Esophagus muscularis mucosa (tissue), 4 donors: ENCODE measurements around the gene SFTPA2. TPM values are rescaled to one million over a fixed set of nuclear protein-coding genes. Genes with fewer than 3 reads are reported as not detected.
"Not testable (repeated sequence)": the region's sequence is repeated elsewhere in the genome, so short reads cannot be mapped to it uniquely, and the experiment has no call there.

Experiments
- DNase-seq: peaks from one replicate; pipeline ENCODE4 v3.0.0-alpha.2; 2017; ENCODE audit errors: extremely low spot score
- H3K27ac ChIP-seq, 4 donors: fragments of 200-600 bp; sonication (generic); replicated peaks in 1 of 4; 1 replicate in 3 of 4; 2 replicates in 1 of 4; pipeline ENCODE4 v1.5.1; 2016 to 2019; ENCODE audit warnings: mild to moderate bottlenecking in 1 of 4
- H3K27me3 ChIP-seq, 4 donors: fragments of 200-600 bp; sonication (generic); one replicate each; pipeline versions ENCODE4 v1.5.1 to v1.6.0; 2016 to 2019
- H3K36me3 ChIP-seq, 4 donors: fragments of 200-600 bp; sonication (generic); one replicate each; pipeline ENCODE4 v1.5.1; 2016 to 2019
- H3K4me1 ChIP-seq, 4 donors: fragments of 200-600 bp; sonication (generic); one replicate each; pipeline ENCODE4 v1.5.1; 2016 to 2019
- H3K4me3 ChIP-seq, 4 donors: fragments of 200-600 bp; sonication (generic); 1 replicate in 2 of 4; 2 replicates in 2 of 4; pipeline ENCODE4 v1.5.1; 2016 to 2019; ENCODE audit warnings: mild to moderate bottlenecking in 4 of 4, moderate library complexity in 1 of 4
- H3K9me3 ChIP-seq, 4 donors: fragments of 200-600 bp; sonication (generic); 1 replicate in 3 of 4; 2 replicates in 1 of 4; pipeline ENCODE4 v1.5.1; 2016 to 2019
- EP300 ChIP-seq: sonication (generic); formaldehyde crosslinking; IDR thresholded peaks from one replicate; pipeline ENCODE4 v1.6.1; 2017; ENCODE audit warnings: antibody characterized with exemption
- POLR2A ChIP-seq: fragments of 450-650 bp; IDR thresholded peaks from one replicate; pipeline ENCODE4 v1.6.1; 2017; ENCODE audit warnings: antibody characterized with exemption, moderate library complexity, mild to moderate bottlenecking, low read depth
- POLR2AphosphoS5 ChIP-seq, 2 donors: sonication (generic); formaldehyde crosslinking; IDR thresholded peaks; one replicate each; pipeline ENCODE4 v1.6.1; 2017; ENCODE audit warnings: antibody characterized with exemption in 2 of 2
- WGBS: methylation state at CpG from one replicate; pipeline ENCODE4 v1.1.5; 2018; 5-methylcytosine and 5-hydroxymethylcytosine counted together
- intact Hi-C: fragments of 100-400 bp; cut with DNase I; formaldehyde crosslinking; loops from one replicate; pipeline ENCODE4 v1.15.1; 2023
- total RNA-seq, 4 donors: library from RNA; depleted of rRNA; stranded (reverse); fragments of >200 nt; gene quantifications; one replicate each; pipeline versions ENCODE4 v1.1.0 to v1.2.1, GENCODE V29; 2016
- TF ChIP-seq, protein P1 (sequence below), 3 experiments: fragments of 200-600 bp in 2 of 3; fragments of 450-650 bp in 1 of 3; sonication (generic) in 2 of 3; IDR thresholded peaks; one replicate each; pipeline ENCODE4 v1.5.1; 2017 to 2019; ENCODE audit warnings: antibody characterized with exemption in 3 of 3, mild to moderate bottlenecking in 2 of 3, moderate library complexity in 1 of 3

Gene SFTPA2
- total RNA-seq, 4 donors from 2014 or later = 7.5 to 12.9 (median 8.3) TPM; not detected in 1

GRCh38 chr10:79547973-79548372 lies 12.2 kb downstream of the SFTPA2 start:
- 57% methylated on average over 3 of the region's 3 CpGs for WGBS
- H3K27ac ChIP-seq = no peak overlapping the region
- peak; percentile 87 for DNase-seq
- no peaks in the 10 kb centered on the region for H3K36me3 ChIP-seq
- intact Hi-C loops = no loop called here
- H3K9me3 ChIP-seq = no peaks in the 10 kb centered on the region
- no peak overlapping the region for H3K4me3 ChIP-seq
- TF ChIP-seq, protein P1, sequence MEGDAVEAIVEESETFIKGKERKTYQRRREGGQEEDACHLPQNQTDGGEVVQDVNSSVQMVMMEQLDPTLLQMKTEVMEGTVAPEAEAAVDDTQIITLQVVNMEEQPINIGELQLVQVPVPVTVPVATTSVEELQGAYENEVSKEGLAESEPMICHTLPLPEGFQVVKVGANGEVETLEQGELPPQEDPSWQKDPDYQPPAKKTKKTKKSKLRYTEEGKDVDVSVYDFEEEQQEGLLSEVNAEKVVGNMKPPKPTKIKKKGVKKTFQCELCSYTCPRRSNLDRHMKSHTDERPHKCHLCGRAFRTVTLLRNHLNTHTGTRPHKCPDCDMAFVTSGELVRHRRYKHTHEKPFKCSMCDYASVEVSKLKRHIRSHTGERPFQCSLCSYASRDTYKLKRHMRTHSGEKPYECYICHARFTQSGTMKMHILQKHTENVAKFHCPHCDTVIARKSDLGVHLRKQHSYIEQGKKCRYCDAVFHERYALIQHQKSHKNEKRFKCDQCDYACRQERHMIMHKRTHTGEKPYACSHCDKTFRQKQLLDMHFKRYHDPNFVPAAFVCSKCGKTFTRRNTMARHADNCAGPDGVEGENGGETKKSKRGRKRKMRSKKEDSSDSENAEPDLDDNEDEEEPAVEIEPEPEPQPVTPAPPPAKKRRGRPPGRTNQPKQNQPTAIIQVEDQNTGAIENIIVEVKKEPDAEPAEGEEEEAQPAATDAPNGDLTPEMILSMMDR (IDR thresholded peaks at IDR 0.05) = no peak
- no peak for TF ChIP-seq POLR2A
- TF ChIP-seq POLR2AphosphoS5 (IDR thresholded peaks at IDR 0.05) = no peak
- no peak for TF ChIP-seq EP300
- no peaks in the 10 kb centered on the region for H3K27me3 ChIP-seq
- H3K4me1 ChIP-seq = no peaks in the 10 kb centered on the region

DNA sequence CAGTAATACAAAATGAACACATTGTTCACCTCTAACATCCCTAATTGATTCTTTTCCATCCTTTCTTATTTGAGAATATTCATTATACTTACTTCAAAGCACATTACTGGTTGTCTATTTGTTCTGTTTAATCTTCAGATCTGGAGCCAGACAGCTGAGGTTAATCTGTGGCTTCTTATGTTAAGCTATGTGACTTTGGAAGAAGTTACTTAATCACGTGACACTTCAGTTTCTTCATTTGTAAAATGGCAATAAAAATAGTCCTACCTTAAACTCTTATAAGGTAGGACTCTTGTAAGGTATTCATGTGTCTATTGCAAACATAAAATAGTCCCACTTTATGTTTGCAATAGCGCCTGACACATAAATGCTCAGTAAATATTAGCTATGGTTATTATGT lies 13.1 kb downstream of the SFTPA2 start:
- H3K27ac ChIP-seq, DNase-seq, H3K9me3 ChIP-seq, H3K4me1 ChIP-seq, H3K36me3 ChIP-seq, H3K27me3 ChIP-seq, H3K4me3 ChIP-seq, intact Hi-C loops: not testable (repeated sequence)
- WGBS = 41% methylated on average over 2 of the region's 2 CpGs

DNA sequence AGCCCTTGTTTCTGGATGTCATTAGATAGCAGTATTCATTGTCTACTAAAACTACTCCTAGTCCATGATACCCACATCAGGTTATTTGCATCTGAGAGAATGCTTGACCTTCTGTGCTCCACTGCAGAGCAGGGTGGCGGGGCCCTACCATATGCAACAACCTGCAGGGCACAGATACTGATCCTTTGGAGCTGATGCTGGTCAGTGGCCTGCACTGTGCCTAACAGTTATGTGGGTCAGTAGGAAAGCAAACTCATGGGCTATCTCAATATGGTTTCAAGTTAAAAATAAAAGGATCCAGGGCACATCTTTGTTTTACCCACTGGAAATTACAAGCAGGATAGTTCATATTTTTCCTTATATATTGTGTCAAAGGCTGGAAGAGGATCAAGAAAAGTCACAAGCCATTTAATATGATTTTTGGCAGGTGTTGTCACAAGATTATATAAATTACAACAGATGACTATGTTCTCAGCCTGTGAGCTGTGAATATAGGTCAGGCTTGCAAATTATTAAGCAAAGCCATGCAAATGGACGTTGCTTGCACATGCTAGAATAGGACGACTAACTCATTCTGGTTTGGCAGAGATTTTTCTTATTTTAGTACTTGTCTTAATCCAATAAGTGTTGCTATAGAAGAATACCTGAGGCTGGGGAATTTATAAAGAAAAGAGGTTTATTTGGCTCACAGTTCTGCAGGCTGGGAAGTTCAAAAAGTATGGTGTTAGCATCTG lies 15.1 kb downstream of the SFTPA2 start:
- DNase-seq, H3K4me1 ChIP-seq, H3K27ac ChIP-seq, H3K36me3 ChIP-seq, H3K4me3 ChIP-seq, H3K27me3 ChIP-seq, intact Hi-C loops, H3K9me3 ChIP-seq: not testable (repeated sequence)
- WGBS = 74% methylated on average over 3 of the region's 3 CpGs

DNA sequence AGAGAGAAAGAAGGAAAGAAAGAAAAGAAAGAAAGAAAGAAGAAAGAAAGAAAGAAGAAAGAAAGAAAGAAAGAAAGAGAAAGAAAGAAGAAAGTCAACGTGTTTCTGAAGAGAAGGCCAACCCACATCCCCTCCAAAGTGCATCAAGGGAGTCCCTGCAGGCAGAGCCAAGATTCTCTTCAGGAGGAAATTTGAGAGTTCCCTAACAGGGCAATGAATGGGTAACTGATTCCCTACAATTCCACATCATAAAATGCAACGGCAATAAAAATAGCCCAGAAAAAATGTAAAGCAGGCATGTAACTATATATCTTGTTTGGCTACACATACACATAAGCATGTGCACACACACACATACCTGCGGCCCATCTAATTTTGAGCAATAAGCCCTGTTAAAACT lies 15.8 kb downstream of the SFTPA2 start:
- H3K4me3 ChIP-seq, H3K36me3 ChIP-seq, H3K27ac ChIP-seq, intact Hi-C loops, DNase-seq, H3K9me3 ChIP-seq, H3K27me3 ChIP-seq, H3K4me1 ChIP-seq: not testable (repeated sequence)
- WGBS = 93% methylated on average over 3 of the region's 3 CpGs

- Histone ChIP-seq H3K4me1 (no peaks in the 10 kb centered on the region), H3K4me3 (no peak overlapping the region), H3K27me3 (no peaks in the 10 kb centered on the region), H3K9me3 (no peaks in the 10 kb centered on the region), H3K27ac (no peak overlapping the region), H3K36me3 (no peaks in the 10 kb centered on the region)
- TF ChIP-seq POLR2AphosphoS5 (IDR thresholded peaks at IDR 0.05) = no peak
- no peak for TF ChIP-seq POLR2A
- 68% methylated on average over 2 of the region's 2 CpGs for WGBS
- DNase-seq = no peak
- intact Hi-C loops = no loop called here
Measured at GRCh38 chr10:79542626-79543025, 17.6 kb downstream of the SFTPA2 start.

DNA sequence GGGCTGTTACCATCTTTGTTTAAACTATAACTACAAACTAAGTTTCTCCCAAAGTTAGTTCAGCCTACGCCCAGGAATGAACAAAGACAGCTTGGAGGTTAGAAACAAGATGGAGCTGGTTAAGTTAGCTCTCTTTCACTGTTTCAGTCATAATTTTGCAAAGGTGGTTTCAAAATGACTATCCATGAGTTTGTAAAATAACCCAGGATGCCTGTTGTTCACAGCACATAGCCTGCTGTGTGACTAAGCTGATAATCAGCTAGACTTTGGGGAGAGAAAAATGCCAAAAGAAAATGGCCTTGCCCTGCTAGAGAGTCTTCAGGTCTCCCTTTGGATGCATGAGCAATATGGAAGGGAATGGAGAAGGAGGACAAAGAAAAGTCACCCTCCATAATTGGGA lies 19.3 kb downstream of the SFTPA2 start:
- H3K27me3 ChIP-seq, H3K4me1 ChIP-seq, H3K9me3 ChIP-seq, H3K4me3 ChIP-seq, H3K27ac ChIP-seq, DNase-seq, H3K36me3 ChIP-seq, intact Hi-C loops: not testable (repeated sequence)
- WGBS = 90% methylated on average over 1 of the region's 1 CpG

DNA sequence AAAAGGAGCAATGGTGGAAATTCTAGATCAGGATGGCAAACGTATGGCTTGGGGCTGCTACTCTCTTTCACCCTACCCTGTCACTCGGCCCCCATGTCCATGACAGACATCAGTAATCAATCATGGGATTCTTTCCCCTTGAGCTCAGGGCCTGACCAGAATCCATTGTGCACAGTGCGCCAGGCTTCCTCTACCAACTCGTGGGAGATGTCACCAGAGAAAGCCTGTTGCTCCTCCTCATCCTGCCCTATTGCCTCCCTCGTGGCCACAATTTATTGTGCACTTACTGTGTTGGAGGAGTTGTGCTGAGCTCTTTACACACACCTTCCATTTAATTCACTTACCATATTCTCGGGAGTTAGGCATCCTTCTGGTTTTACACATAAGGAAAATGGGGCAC lies 21.9 kb downstream of the SFTPA2 start:
- WGBS = 83% methylated on average over 6 of the region's 6 CpGs
- DNase-seq, H3K4me1 ChIP-seq, intact Hi-C loops, H3K4me3 ChIP-seq, H3K9me3 ChIP-seq, H3K36me3 ChIP-seq, H3K27ac ChIP-seq, H3K27me3 ChIP-seq: not testable (repeated sequence)

- H3K36me3 ChIP-seq, H3K9me3 ChIP-seq, H3K4me3 ChIP-seq, H3K27me3 ChIP-seq, H3K27ac ChIP-seq, H3K4me1 ChIP-seq, DNase-seq, intact Hi-C loops: not testable (repeated sequence)
- no CpG with 5 or more reads among the region's 5 CpGs for WGBS
Measured at GRCh38 chr10:79533903-79534175, 26.4 kb downstream of the SFTPA2 start.

GRCh38 chr10:79533142-79533902 lies 26.9 kb downstream of the SFTPA2 start:
- DNase-seq, H3K36me3 ChIP-seq, H3K4me3 ChIP-seq, H3K4me1 ChIP-seq, H3K9me3 ChIP-seq, intact Hi-C loops, H3K27ac ChIP-seq, H3K27me3 ChIP-seq: not testable (repeated sequence)
- 59% methylated on average over 9 of the region's 11 CpGs for WGBS

- intact Hi-C loops, H3K4me1 ChIP-seq, H3K27ac ChIP-seq, DNase-seq, H3K27me3 ChIP-seq, H3K9me3 ChIP-seq, H3K4me3 ChIP-seq, H3K36me3 ChIP-seq: not testable (repeated sequence)
- no CpG with 5 or more reads among the region's 4 CpGs for WGBS
Measured at GRCh38 chr10:79528261-79528660, 31.9 kb downstream of the SFTPA2 start.

- intact Hi-C loops, DNase-seq, H3K27me3 ChIP-seq, H3K27ac ChIP-seq, H3K4me1 ChIP-seq, H3K36me3 ChIP-seq, H3K9me3 ChIP-seq, H3K4me3 ChIP-seq: not testable (repeated sequence)
- WGBS = no CpG with 5 or more reads among the region's 8 CpGs
Measured at GRCh38 chr10:79525049-79525710, 35.0 kb downstream of the SFTPA2 start.
